Stimulated activated CD4-positive, alpha-beta T cell treated with anti-CD3 and anti-CD28 coated beads, TNF-alpha, amount 100 ng/mL, for 48 hours (primary cell): ENCODE measurements around the gene STXBP6.

Source experiments
- DNase-seq, 3 donors: peaks; one replicate each; pipeline ENCODE4 v3.0.0-alpha.2; 2020; ENCODE audit warnings: low read depth in 3 of 3

The STXBP6 gene

GRCh38 chr14:24915958-24916595 is 133.9 kb downstream of the STXBP6 start:
- no peak for DNase-seq

- DNase-seq = no peak
Measured at GRCh38 chr14:24915403-24915921, 134.5 kb downstream of the STXBP6 start.

- DNase-seq = no peak
Measured at GRCh38 chr14:24913746-24914145, 136.2 kb downstream of the STXBP6 start.

GRCh38 chr14:24913021-24913420 is 136.9 kb downstream of the STXBP6 start:
- DNase-seq = no peak

GRCh38 chr14:24911324-24912109 is 138.4 kb downstream of the STXBP6 start:
- DNase-seq = no peak

GRCh38 chr14:24910408-24910986 is 139.4 kb downstream of the STXBP6 start:
- no peak for DNase-seq

GRCh38 chr14:24909523-24910302 is 140.2 kb downstream of the STXBP6 start:
- DNase-seq = no peak

GRCh38 chr14:24908592-24909236 is 141.2 kb downstream of the STXBP6 start:
- DNase-seq = no peak

GRCh38 chr14:24904533-24904932 is 145.4 kb downstream of the STXBP6 start:
- no peak for DNase-seq

GRCh38 chr14:24903337-24903736 is 146.6 kb downstream of the STXBP6 start:
- no peak for DNase-seq

GRCh38 chr14:24900269-24901100 is 149.5 kb downstream of the STXBP6 start:
- no peak for DNase-seq

- no peak for DNase-seq
Measured at GRCh38 chr14:24897793-24898192, 152.2 kb downstream of the STXBP6 start.

- DNase-seq = no peak
Measured at GRCh38 chr14:24895622-24896021, 154.3 kb downstream of the STXBP6 start.

GRCh38 chr14:24895243-24895583 is 154.7 kb downstream of the STXBP6 start:
- no peak for DNase-seq

- no peak for DNase-seq
Measured at GRCh38 chr14:24894583-24895242, 155.2 kb downstream of the STXBP6 start.

GRCh38 chr14:24892497-24893051 is 157.4 kb downstream of the STXBP6 start:
- no peak for DNase-seq

- DNase-seq = no peak
Measured at GRCh38 chr14:24891987-24892496, 157.9 kb downstream of the STXBP6 start.

- DNase-seq = no peak
Measured at GRCh38 chr14:24890716-24891115, 159.2 kb downstream of the STXBP6 start.

GRCh38 chr14:24889843-24890242 is 160.1 kb downstream of the STXBP6 start:
- DNase-seq = no peak

- DNase-seq = no peak
Measured at GRCh38 chr14:24888532-24888931, 161.4 kb downstream of the STXBP6 start.
